Measurements from ENCODE around the gene GALR2.

The GALR2 gene

GRCh38 chr17:76078860-76079534 lies 4.4 kb downstream of the GALR2 start, which contains the start of gene ZACN:
TSS of gene ZACN (plus strand) at chr17:76079182. CDS start at chr17:76079265, 83 bp downstream.
- no peak within 1 kb of the TSS for H3K4me3 ChIP-seq (ENCODE audit: low read length)
- no peak for TF ChIP-seq CTCF (conservative IDR thresholded peaks at IDR 0.05; ENCODE audit: low read length)
- no peak for DNase-seq (ENCODE audit: low read depth)

- no peak for TF ChIP-seq CTCF (conservative IDR thresholded peaks at IDR 0.05; ENCODE audit: low read length)
- no peak for DNase-seq (ENCODE audit: low read depth)
- no peak overlapping the region for H3K4me3 ChIP-seq (ENCODE audit: low read length)
These were observed 5.0 kb downstream of the GALR2 start for GRCh38 chr17:76079535-76079955.

DNA sequence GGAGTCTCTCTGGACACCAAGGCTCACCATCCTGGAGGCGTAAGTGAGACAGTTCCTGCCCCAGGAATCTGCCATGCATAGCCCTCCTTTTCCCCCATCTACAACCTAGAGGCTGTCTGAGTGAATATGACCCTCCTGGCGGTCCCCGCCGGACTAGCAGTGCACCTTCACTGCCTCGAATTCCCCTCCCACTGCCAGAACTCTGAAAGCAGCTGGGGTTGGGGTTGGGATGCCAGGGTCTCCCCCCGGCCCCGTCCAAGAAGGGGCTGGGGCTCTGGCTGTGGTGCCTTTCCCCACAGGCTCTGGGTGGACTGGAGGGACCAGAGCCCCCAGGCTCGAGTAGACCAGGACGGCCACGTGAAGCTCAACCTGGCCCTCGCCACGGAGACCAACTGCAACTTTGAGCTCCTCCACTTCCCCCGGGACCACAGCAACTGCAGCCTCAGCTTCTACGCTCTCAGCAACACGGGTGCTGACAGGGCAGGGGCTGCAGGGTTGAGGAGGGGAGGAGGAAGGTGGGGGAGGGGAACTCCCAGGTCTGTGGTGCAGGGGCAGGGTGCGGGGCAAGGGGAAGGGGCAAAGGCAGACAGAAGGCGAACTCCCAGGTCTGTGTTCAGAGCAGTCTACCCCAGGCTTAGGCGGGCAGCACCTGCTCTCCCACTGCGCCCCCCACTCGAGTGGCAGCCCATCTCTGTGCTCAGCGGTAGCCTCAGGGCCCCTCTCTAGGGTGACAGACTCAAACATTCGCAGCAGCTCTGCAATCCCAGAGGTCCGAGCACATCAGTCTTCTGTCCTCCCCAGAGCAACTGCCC lies 5.6 kb downstream of the GALR2 start:
- no peak for TF ChIP-seq CTCF (conservative IDR thresholded peaks at IDR 0.05; ENCODE audit: low read length)
- H3K4me3 ChIP-seq (ENCODE audit: low read length) = no peak overlapping the region
- DNase-seq (ENCODE audit: low read depth) = no peak

GRCh38 chr17:76080768-76081287 lies 6.2 kb downstream of the GALR2 start:
- no peak for DNase-seq (ENCODE audit: low read depth)
- H3K4me3 ChIP-seq (ENCODE audit: low read length) = no peak overlapping the region
- TF ChIP-seq CTCF (conservative IDR thresholded peaks at IDR 0.05; ENCODE audit: low read length) = no peak

DNA sequence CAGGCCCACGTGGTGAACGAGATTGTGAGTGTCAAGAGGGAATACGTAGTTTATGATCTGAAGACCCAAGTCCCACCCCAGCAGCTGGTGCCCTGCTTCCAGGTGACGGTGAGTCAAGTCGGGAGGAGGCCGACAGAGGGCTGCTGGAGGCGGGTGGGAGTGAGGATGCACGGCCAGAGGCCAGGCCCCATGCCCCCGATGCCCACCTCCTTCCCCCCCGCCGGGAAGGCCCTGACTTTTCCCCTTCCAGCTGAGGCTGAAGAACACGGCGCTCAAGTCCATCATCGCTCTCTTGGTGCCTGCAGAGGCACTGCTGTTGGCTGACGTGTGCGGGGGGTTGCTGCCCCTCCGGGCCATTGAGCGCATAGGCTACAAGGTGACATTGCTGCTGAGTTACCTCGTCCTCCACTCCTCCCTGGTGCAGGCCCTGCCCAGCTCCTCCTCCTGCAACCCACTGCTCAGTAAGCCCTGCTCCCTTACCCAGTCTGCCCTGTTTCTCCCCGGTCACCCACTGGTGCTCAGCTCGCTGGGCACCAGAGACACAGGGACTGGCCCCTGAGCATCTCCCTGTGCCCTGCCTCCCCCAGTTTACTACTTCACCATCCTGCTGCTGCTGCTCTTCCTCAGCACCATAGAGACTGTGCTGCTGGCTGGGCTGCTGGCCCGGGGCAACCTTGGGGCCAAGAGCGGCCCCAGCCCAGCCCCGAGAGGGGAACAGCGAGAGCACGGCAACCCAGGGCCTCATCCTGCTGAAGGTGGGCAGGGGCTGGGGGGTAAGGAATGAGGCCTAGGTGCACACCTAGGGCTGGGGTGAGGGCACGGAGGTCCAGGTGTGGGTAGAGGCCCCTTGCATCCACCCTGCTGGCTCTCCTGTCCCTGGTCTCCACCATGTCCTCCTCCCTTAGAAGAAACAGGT lies 7.0 kb downstream of the GALR2 start:
- H3K4me3 ChIP-seq (ENCODE audit: low read length) = no peak overlapping the region
- no peak for DNase-seq (ENCODE audit: low read depth)
- no peak for TF ChIP-seq CTCF (conservative IDR thresholded peaks at IDR 0.05; ENCODE audit: low read length)

DNA sequence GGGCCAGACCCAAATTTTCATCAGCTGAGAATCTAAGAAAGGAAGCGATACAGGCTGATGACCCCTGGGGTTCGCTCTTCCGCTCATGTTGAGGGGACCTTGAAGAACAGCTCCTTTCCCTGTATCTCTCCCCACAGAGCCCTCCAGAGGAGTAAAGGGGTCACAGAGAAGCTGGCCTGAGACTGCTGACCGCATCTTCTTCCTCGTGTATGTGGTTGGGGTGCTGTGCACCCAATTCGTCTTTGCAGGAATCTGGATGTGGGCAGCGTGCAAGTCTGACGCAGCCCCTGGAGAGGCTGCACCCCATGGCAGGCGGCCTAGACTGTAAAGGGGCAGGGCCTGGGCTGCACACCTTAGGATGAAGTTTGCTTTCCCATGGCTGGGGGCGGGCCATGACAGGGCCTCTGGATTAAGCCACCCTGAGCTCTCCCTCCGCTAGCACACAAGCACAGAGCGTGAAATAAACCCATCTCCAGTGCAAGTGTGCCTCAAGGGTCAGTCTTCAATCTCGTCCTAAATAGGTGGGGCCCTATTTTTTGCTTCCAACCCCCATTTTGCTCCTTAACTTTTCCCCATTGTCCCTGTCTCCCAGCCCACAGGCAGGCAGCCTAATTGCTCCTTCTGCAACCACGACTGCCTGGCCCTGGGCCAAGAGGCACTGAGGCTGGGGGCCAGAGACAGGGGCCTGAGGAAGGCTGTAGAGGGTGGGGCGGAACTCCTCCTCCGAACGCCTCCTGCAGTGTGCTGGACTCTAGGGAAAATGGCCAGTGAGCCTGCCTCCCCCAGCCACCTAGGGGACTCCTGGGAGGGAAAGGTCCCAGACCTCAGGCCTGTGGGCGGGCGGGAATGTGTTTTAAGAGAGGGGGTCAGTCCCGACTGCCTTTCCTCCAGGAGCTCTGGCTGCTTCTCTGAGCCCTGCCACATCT lies 8.0 kb downstream of the GALR2 start:
- no peak overlapping the region for H3K4me3 ChIP-seq (ENCODE audit: low read length)
- DNase-seq (ENCODE audit: low read depth) = no peak
- no peak for TF ChIP-seq CTCF (conservative IDR thresholded peaks at IDR 0.05; ENCODE audit: low read length)

Data from AG10803 (cell line).